ENCODE data around the gene HPCAL1. TPM values are rescaled to one million over a fixed set of nuclear protein-coding genes. Genes with fewer than 3 reads are reported as not detected.

Gene HPCAL1
- polyA plus RNA-seq, 1 donor from 2014 or later, result 63.4 TPM

DNA sequence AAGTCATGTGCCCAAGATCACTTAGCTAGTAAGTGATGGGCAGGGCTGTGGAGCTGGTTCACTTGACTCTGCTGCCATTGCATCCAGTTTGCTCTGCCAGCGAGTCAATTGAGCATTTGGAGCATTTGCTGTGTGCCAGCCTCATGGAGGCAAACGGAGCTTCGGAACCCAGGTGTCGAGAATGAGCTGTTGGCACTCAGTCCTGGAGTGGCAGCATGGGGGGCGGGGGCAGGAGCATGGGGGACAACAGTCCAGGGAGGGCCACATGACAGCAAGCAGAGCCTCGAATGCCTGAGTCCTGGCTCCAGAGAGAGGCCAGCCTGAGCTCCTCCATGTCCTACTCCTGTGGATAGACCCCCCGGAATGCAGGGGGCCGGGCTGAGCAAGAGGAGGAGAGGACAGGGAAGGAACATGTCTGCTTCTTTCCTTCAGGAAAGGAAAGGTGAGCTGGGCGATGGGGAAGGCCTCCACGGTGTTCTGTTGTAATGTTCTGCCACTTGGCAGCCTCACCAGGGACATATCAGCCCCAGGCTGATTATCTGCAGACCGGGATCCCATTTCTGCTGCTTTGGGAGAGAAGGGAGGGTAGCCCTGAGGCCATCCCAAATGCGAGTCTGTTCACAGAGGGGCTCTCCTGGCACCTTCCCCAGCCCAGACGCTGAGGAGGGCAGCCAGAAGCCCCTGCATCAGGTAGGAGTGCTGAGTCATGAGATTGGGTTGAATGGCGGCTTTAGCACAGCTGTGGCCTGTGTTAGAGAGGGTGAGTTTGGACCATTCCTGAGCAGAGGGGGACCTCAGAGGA, 59.6 kb downstream of the HPCAL1 start:
- Histone ChIP-seq H3K79me2 (replicated peaks; ENCODE audit: insufficient read depth, low read length) (no peaks in the 10 kb centered on the region), H4K20me1 (ENCODE audit: insufficient read depth) (no peaks in the 10 kb centered on the region), H2AFZ (ENCODE audit: low read depth, low read length) (no peak overlapping the region), H3F3A (ENCODE audit: insufficient read depth, low read length, poor library complexity, severe bottlenecking) (no peaks in the 10 kb centered on the region), H3K4me2 (ENCODE audit: low read length) (no peak overlapping the region), H3K36me3 (ENCODE audit: insufficient read depth, low read length) (no peaks in the 10 kb centered on the region), H3K9me3 (ENCODE audit: low read length) (no peaks in the 10 kb centered on the region), H3K27ac (ENCODE audit: low read length) (no peak overlapping the region), H3K27me3 (ENCODE audit: insufficient read depth, low read depth, low read length) (no peaks in the 10 kb centered on the region), H3K4me3 (ENCODE audit: low read length) (no peak overlapping the region), H3K9me2 (ENCODE audit: insufficient read depth, low read length) (no peaks in the 10 kb centered on the region), H3K9ac (ENCODE audit: low read length) (no peak overlapping the region)
- TF ChIP-seq MXI1 (conservative IDR thresholded peaks at IDR 0.05; ENCODE audit: poor library complexity, severe bottlenecking) (no peak), EZH2 (IDR thresholded peaks at IDR 0.05; ENCODE audit: borderline replicate concordance, insufficient read depth, low read length, poor library complexity, severe bottlenecking) (no peak), POLR2AphosphoS5 (IDR thresholded peaks at IDR 0.05) (no peak), REST (IDR thresholded peaks at IDR 0.05; ENCODE audit: borderline replicate concordance) (no peak), RAD21 (conservative IDR thresholded peaks at IDR 0.05) (no peak), EP300 (conservative IDR thresholded peaks at IDR 0.05; ENCODE audit: poor library complexity, severe bottlenecking) (no peak), SMC3 (conservative IDR thresholded peaks at IDR 0.05; ENCODE audit: poor library complexity) (no peak), TAF1 (IDR thresholded peaks at IDR 0.05; ENCODE audit: low read depth) (no peak)
- TF ChIP-seq, protein P1, sequence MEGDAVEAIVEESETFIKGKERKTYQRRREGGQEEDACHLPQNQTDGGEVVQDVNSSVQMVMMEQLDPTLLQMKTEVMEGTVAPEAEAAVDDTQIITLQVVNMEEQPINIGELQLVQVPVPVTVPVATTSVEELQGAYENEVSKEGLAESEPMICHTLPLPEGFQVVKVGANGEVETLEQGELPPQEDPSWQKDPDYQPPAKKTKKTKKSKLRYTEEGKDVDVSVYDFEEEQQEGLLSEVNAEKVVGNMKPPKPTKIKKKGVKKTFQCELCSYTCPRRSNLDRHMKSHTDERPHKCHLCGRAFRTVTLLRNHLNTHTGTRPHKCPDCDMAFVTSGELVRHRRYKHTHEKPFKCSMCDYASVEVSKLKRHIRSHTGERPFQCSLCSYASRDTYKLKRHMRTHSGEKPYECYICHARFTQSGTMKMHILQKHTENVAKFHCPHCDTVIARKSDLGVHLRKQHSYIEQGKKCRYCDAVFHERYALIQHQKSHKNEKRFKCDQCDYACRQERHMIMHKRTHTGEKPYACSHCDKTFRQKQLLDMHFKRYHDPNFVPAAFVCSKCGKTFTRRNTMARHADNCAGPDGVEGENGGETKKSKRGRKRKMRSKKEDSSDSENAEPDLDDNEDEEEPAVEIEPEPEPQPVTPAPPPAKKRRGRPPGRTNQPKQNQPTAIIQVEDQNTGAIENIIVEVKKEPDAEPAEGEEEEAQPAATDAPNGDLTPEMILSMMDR (IDR thresholded peaks at IDR 0.05; ENCODE audit: poor library complexity, severe bottlenecking), result no peak

- Histone ChIP-seq H3K9me3 (ENCODE audit: low read length) (no peaks in the 10 kb centered on the region), H3K27ac (ENCODE audit: low read length) (no peak overlapping the region)
These were observed 60.3 kb downstream of the HPCAL1 start for GRCh38 chr2:10362898-10363454.

More at GRCh38 chr2:10362898-10363454, 60.3 kb downstream of the HPCAL1 start:
- Histone ChIP-seq H2AFZ (ENCODE audit: low read depth, low read length) (no peak overlapping the region), H3K27me3 (ENCODE audit: insufficient read depth, low read depth, low read length) (no peaks in the 10 kb centered on the region), H3K4me2 (ENCODE audit: low read length) (no peak overlapping the region), H3K9me2 (ENCODE audit: insufficient read depth, low read length) (no peaks in the 10 kb centered on the region), H4K20me1 (ENCODE audit: insufficient read depth) (no peaks in the 10 kb centered on the region), H3K9ac (ENCODE audit: low read length) (no peak overlapping the region), H3K79me2 (replicated peaks; ENCODE audit: insufficient read depth, low read length) (no peaks in the 10 kb centered on the region), H3K36me3 (ENCODE audit: insufficient read depth, low read length) (no peaks in the 10 kb centered on the region), H3F3A (ENCODE audit: insufficient read depth, low read length, poor library complexity, severe bottlenecking) (no peaks in the 10 kb centered on the region), H3K4me3 (ENCODE audit: low read length) (no peak overlapping the region)
- TF ChIP-seq SMC3 (conservative IDR thresholded peaks at IDR 0.05; ENCODE audit: poor library complexity), result no peak
- no peak for TF ChIP-seq EP300 (conservative IDR thresholded peaks at IDR 0.05; ENCODE audit: poor library complexity, severe bottlenecking)
- no peak for TF ChIP-seq POLR2AphosphoS5 (IDR thresholded peaks at IDR 0.05)
- TF ChIP-seq RAD21 (conservative IDR thresholded peaks at IDR 0.05), result no peak
- no peak for TF ChIP-seq REST (IDR thresholded peaks at IDR 0.05; ENCODE audit: borderline replicate concordance)
- no peak for TF ChIP-seq TAF1 (IDR thresholded peaks at IDR 0.05; ENCODE audit: low read depth)
- no peak for TF ChIP-seq MXI1 (conservative IDR thresholded peaks at IDR 0.05; ENCODE audit: poor library complexity, severe bottlenecking)
- no peak for TF ChIP-seq EZH2 (IDR thresholded peaks at IDR 0.05; ENCODE audit: borderline replicate concordance, insufficient read depth, low read length, poor library complexity, severe bottlenecking)
